Neutrophil (primary cell): ENCODE measurements around the gene WDR72.

ENCODE experiments used
- H3K27ac ChIP-seq: fragments of 200-600 bp; sonication (generic); 2 replicates; pipeline ENCODE4 v1.5.1; 2016; ENCODE audit warnings: mild to moderate bottlenecking, moderate library complexity
- H3K27me3 ChIP-seq: fragments of 200-600 bp; sonication (generic); 2 replicates; pipeline ENCODE4 v1.6.0; 2016; ENCODE audit warnings: mild to moderate bottlenecking
- H3K36me3 ChIP-seq: fragments of 200-600 bp; sonication (generic); 2 replicates; pipeline ENCODE4 v1.5.1; 2017
- H3K4me1 ChIP-seq, 2 experiments: fragments of 200-600 bp in 1 of 2; sonication (generic) in 1 of 2; 1 replicate in 1 of 2; 2 replicates in 1 of 2; pipeline versions ENCODE4 v1.5.1 to v1.6.1; 2013 to 2016; ENCODE audit warnings: low read depth in 1 of 2, low read length in 1 of 2, mild to moderate bottlenecking in 1 of 2, moderate library complexity in 1 of 2; ENCODE audit not compliant: control insufficient read depth in 1 of 2, insufficient read depth in 1 of 2
- H3K4me3 ChIP-seq, 2 experiments: fragments of 200-600 bp in 1 of 2; sonication (generic) in 1 of 2; 1 replicate in 1 of 2; 2 replicates in 1 of 2; pipeline ENCODE4 v1.5.1; 2013 to 2016; ENCODE audit warnings: low read depth in 1 of 2, low read length in 1 of 2, mild to moderate bottlenecking in 1 of 2, moderate library complexity in 1 of 2
- H3K9me3 ChIP-seq: fragments of 200-600 bp; sonication (generic); 2 replicates; pipeline ENCODE4 v1.5.1; 2016
- TF ChIP-seq, protein P1 (sequence below): fragments of 200-600 bp; sonication (generic); IDR thresholded peaks from 2 replicates; pipeline ENCODE4 v1.5.1; 2016; ENCODE audit warnings: antibody characterized with exemption

The WDR72 gene

DNA sequence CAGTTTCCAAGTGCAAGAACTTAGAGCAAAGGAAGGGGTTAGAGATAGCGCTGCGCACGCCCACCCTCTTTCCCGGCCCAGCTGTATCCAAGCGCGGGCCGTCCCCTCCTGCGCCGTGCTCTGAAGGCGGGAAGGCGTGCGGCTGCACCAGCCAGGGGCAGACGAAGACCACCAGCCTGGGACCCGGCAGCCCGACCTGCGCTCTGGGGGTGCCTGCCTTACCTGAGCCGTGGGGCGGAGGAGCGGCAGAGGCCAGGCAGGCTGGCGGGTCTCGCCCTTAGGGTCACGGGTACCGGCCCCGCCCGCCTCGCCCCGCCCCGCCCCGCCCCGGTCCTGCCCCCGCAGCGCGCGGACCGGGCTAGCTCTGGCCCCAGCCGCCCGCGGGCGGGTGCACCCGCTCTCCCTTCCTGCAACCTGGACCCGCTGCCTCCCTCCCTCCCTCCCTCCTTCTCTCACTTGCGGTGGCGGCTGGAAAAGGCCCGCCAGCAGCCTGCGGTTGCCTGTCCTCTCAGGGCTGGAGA, at the start of gene WDR72:
Gene WDR72 (minus strand): TSS at position 253 of the 521 bp plus-strand sequence. CDS start 26,514 bp downstream, outside the sequence.
- H3K27me3 ChIP-seq, result peaks cover 58% of the 10 kb centered on the region
- TF ChIP-seq, protein P1, sequence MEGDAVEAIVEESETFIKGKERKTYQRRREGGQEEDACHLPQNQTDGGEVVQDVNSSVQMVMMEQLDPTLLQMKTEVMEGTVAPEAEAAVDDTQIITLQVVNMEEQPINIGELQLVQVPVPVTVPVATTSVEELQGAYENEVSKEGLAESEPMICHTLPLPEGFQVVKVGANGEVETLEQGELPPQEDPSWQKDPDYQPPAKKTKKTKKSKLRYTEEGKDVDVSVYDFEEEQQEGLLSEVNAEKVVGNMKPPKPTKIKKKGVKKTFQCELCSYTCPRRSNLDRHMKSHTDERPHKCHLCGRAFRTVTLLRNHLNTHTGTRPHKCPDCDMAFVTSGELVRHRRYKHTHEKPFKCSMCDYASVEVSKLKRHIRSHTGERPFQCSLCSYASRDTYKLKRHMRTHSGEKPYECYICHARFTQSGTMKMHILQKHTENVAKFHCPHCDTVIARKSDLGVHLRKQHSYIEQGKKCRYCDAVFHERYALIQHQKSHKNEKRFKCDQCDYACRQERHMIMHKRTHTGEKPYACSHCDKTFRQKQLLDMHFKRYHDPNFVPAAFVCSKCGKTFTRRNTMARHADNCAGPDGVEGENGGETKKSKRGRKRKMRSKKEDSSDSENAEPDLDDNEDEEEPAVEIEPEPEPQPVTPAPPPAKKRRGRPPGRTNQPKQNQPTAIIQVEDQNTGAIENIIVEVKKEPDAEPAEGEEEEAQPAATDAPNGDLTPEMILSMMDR, result no peak

DNA sequence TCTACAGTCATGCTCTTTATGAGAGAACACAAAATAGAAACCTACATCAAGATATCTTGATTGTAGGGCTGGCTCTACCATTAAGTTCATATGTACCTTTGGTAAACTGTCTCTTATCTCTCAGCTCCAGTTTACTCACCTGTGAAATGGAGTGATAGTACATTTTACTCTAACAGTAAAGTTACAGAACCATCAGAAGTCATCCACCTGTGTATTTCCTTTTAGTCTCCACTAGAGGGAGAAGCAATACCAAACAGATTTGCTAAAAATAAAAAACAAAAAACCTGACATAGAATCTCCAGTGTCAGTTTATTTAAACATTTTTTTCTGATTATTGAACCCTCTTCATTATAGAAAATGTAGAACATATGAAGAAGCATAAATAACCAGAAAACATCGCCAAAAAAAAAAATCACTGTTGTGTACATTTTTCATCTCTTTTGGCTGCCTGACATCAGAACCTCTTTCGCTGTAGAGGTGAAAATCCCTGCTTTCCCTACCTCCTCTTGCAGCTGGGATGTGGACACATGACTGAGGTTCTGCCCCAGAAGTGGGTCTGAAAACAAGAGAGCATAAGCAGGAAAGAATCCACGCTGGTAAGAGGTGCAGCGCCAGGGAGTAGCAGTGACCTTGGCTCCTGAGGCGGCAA, 48.7 kb upstream of the WDR72 start:
- TF ChIP-seq, protein P1, result no peak
- no peak overlapping the region for H3K4me3 ChIP-seq
- H3K36me3 ChIP-seq, result no peaks in the 10 kb centered on the region
- no peaks in the 10 kb centered on the region for H3K27me3 ChIP-seq
- no peak overlapping the region for H3K27ac ChIP-seq
- no peaks in the 10 kb centered on the region for H3K4me1 ChIP-seq
- H3K9me3 ChIP-seq, result no peaks in the 10 kb centered on the region

More for the DNA sequence above, at the start of gene WDR72:
- no peaks in the 10 kb centered on the region for H3K4me1 ChIP-seq
- H3K36me3 ChIP-seq, result no peaks in the 10 kb centered on the region
- no peaks in the 10 kb centered on the region for H3K9me3 ChIP-seq
- no peak within 1 kb of the TSS for H3K4me3 ChIP-seq
- H3K27ac ChIP-seq, result no peak within 1 kb of the TSS

DNA sequence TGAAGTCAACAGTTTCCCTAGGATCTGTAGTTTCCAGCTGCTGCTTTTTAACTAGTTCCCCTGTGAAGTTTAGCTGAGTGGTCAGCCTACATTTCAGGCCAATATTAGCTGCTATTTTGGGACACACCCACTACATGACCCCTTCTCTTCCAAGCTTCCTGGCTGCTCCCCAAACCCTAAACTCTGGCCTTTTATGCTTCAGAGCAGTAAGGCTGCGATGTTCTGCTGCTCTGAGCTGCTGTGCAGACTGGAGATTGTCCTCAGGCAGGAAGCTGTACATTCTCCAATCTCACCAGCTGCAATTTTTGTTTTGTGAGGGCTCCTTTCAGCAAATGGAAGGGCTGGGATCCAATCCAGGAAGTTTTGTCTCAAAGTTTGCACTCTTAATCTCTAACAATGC, 48.0 kb upstream of the WDR72 start:
- TF ChIP-seq, protein P1, result no peak
- H3K9me3 ChIP-seq, result no peaks in the 10 kb centered on the region
- no peak overlapping the region for H3K27ac ChIP-seq

DNA sequence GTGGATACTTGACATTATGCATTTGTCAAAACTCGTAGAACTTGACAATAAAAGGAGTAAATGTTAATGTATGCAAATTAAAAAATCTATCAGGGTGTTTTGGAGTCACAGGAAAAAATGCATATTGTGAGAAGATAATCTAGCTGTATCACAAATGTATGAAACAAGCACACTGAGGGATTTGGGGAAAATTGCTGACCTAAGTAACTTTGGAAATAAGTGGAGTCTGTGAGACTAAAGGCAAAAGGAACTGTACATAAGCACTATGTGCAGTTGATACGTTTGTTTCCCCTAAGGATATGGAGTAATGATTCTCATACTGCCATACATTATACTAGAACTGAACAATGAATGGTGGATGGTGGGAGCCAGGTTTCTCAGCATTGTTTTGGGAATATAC, 43.2 kb upstream of the WDR72 start:
- Histone ChIP-seq H3K9me3 (no peaks in the 10 kb centered on the region), H3K27me3 (no peaks in the 10 kb centered on the region), H3K4me1 (no peaks in the 10 kb centered on the region), H3K4me3 (no peak overlapping the region), H3K36me3 (no peaks in the 10 kb centered on the region), H3K27ac (no peak overlapping the region)
- TF ChIP-seq, protein P1, result no peak

More for the DNA sequence above, 48.0 kb upstream of the WDR72 start:
- Histone ChIP-seq H3K36me3 (no peaks in the 10 kb centered on the region), H3K4me1 (no peaks in the 10 kb centered on the region), H3K4me3 (no peak overlapping the region), H3K27me3 (no peaks in the 10 kb centered on the region)

DNA sequence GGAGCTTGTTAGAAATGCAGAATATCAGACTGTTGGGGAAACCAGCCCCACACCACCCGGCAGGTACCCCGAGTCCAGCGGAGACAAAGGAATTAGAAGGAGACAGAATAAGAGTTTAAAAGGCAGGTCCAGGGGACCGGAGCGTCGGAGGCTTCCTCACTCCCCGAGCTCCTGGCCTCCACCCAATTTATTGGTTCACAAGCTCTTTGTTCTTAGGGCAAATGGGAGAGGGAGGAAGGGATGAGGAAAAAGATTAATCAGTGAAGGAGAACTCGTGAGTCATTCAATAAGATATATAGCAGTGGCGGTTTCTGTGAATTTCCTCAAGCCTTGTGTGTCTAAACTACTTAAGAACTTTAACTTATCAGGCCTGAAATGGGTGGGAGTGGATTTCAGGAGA, 32.1 kb upstream of the WDR72 start:
- no peaks in the 10 kb centered on the region for H3K4me1 ChIP-seq

More for the DNA sequence above, 32.1 kb upstream of the WDR72 start:
- H3K36me3 ChIP-seq, result no peaks in the 10 kb centered on the region
- H3K27me3 ChIP-seq, result no peaks in the 10 kb centered on the region
- no peak overlapping the region for H3K27ac ChIP-seq
- no peak overlapping the region for H3K4me3 ChIP-seq
- H3K9me3 ChIP-seq, result no peaks in the 10 kb centered on the region
- TF ChIP-seq, protein P1, result no peak
